GM13977 (cell line): Measurements from ENCODE around the gene PARD3B.

ENCODE experiments used
- DNase-seq: peaks from one replicate; pipeline ENCODE4 v3.0.0; 2012; ENCODE audit warnings: low spot score
- in situ Hi-C: fragments of 300-500 bp; cut with MboI; formaldehyde crosslinking; loops from one replicate; pipeline ENCODE4 v1.12.0; 2022; ENCODE audit warnings: low sequenced_read_pairs, low pct_unique_long_range_greater_than_20kb, mixed read lengths, inconsistent platforms; ENCODE audit not compliant: unreplicated experiment
- TF ChIP-seq, protein P1 (sequence below): IDR thresholded peaks from 2 replicates; pipeline ENCODE4 v1.5.1; 2012; ENCODE audit warnings: mild to moderate bottlenecking, control low read depth; ENCODE audit not compliant: insufficient read depth; ENCODE audit errors: extremely low read depth, missing control alignments

Gene PARD3B

DNA sequence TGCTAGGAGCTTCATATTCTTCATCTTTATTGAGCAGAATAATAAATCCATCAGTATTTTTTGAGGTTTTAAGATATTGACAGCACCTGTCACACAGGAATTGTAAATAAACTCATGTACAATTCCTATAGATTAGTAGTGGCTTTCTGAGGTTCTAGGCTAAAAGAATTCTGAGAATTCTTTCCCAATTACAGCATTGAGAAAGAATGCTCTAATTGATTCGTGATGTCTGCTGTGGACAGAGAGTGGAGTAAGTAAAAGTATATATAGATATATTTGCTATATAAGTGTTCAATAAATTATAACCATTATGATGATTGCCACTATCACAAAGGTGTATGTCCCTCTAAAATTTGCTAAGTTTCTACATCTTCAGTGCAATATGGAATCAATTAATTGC is 950.5 kb downstream of the PARD3B start:
- no peak for DNase-seq
- in situ Hi-C loops, result no loop called here
- TF ChIP-seq, protein P1, sequence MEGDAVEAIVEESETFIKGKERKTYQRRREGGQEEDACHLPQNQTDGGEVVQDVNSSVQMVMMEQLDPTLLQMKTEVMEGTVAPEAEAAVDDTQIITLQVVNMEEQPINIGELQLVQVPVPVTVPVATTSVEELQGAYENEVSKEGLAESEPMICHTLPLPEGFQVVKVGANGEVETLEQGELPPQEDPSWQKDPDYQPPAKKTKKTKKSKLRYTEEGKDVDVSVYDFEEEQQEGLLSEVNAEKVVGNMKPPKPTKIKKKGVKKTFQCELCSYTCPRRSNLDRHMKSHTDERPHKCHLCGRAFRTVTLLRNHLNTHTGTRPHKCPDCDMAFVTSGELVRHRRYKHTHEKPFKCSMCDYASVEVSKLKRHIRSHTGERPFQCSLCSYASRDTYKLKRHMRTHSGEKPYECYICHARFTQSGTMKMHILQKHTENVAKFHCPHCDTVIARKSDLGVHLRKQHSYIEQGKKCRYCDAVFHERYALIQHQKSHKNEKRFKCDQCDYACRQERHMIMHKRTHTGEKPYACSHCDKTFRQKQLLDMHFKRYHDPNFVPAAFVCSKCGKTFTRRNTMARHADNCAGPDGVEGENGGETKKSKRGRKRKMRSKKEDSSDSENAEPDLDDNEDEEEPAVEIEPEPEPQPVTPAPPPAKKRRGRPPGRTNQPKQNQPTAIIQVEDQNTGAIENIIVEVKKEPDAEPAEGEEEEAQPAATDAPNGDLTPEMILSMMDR, result no peak

DNA sequence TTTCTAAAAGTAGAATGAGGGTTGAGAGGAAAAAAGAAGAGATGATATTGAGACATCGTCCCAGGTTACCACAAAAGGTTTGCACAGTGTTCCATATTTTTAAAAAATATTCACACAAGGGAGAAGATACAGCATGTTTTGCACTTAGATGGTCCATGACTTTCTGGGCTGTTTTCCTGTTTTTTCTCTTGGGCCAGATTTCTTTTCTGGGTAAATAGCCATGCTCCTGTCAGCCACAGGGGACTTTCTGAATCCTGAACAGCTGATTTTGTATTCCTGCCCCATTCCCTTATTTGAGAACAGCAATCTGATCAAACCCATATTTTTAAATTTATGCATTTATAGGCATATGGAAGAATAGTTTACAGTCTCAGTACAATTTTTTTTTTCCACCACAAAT is 951.1 kb downstream of the PARD3B start:
- no peak for DNase-seq
- in situ Hi-C loops, result no loop called here
- TF ChIP-seq, protein P1, result no peak

- DNase-seq, result no peak
- TF ChIP-seq, protein P1, result no peak
- in situ Hi-C loops, result no loop called here
Measured at GRCh38 chr2:205496772-205497171, 951.5 kb downstream of the PARD3B start.

- TF ChIP-seq, protein P1, result no peak
- in situ Hi-C loops, result no loop called here
- DNase-seq, result no peak
Measured at GRCh38 chr2:205499006-205499405, 953.7 kb downstream of the PARD3B start.

DNA sequence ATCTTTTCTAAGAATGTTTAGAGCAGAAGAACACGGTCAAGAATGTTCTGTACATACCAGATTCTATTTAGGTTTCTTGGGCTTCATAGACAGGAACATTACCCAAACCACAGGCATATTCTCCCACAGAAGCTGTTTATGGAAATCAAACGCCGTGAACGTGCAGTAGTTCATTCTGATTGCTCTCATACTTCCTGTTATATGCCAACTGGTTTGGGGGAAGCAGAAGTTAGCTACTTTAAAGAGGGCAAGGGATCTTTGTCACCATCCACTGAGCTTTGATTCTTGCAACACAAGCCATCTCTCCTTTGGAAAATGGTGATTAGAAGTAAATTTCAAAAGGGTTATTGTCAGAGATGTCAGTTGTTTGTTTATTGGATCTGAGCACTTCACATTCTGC is 954.8 kb downstream of the PARD3B start:
- TF ChIP-seq, protein P1, result no peak
- in situ Hi-C loops, result no loop called here
- no peak for DNase-seq

DNA sequence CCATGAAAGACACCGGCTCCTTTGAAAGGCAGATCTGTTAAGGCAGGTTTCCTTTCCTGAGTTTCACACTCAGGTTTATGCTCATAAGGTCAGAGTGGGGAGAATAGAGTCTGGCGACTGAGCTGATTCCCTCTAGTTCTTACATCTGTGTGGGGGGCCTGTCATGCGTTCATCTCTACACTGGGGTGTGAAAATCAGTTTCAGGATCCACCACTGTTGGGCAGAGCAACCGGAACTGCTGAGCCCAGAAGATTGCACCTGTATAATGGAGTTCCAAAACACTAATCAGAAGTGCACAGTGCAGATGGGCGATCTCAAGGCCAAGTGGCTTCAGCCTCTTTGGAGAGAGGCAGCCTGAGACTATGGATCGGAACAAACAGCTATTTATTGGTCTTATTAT is 955.7 kb downstream of the PARD3B start:
- TF ChIP-seq, protein P1, result no peak
- in situ Hi-C loops, result no loop called here
- no peak for DNase-seq

DNA sequence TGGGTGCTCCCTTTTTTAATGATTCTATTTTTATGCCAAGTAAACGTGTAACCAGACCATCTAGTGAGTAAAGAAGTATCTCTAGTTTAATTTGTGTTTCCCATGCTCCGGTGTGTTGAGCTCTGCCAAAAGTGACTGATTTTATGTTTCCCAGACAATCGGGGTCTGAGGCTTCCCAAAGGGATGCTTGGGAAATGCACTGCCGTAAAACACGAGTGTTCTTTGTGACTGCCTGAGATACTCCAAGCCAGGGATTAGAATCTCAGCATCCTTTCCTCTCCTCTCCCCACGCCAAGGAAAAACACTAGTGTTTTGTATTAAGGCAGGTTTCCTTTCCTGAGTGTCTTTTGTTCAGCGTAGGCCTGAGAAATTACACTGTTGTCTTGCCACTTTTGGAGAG is 956.6 kb downstream of the PARD3B start:
- no peak for DNase-seq
- in situ Hi-C loops, result no loop called here
- TF ChIP-seq, protein P1, result no peak
